Large intestine (tissue), 3 donors: ENCODE measurements around the gene VILL. TPM values are rescaled to one million over a fixed set of nuclear protein-coding genes. Genes with fewer than 3 reads are reported as not detected.
"Not testable (repeated sequence)": the region's sequence is repeated elsewhere in the genome, so short reads cannot be mapped to it uniquely, and the experiment has no call there.

Experiments used
- DNase-seq, 2 donors: peaks; one replicate each; pipeline versions ENCODE4 v3.0.0 to v3.0.0-alpha.2; 2013
- H3K27ac ChIP-seq: one replicate; pipeline ENCODE4 v1.5.1; 2013; ENCODE audit warnings: low read length
- H3K27me3 ChIP-seq: 2 replicates; pipeline ENCODE4 v1.6.1; 2013; ENCODE audit warnings: low read length; ENCODE audit not compliant: control insufficient read depth, insufficient read depth
- H3K36me3 ChIP-seq: 2 replicates; pipeline ENCODE4 v1.6.1; 2013; ENCODE audit warnings: low read length; ENCODE audit not compliant: control insufficient read depth, insufficient read depth
- H3K4me1 ChIP-seq: one replicate; pipeline ENCODE4 v1.6.1; 2013; ENCODE audit warnings: low read length; ENCODE audit not compliant: control insufficient read depth, insufficient read depth
- H3K4me3 ChIP-seq: one replicate; pipeline ENCODE4 v1.5.1; 2013; ENCODE audit warnings: low read length
- H3K9me3 ChIP-seq: one replicate; pipeline ENCODE4 v1.6.1; 2013; ENCODE audit warnings: mild to moderate bottlenecking, low read depth, low read length, moderate library complexity; ENCODE audit not compliant: control insufficient read depth
- WGBS: methylation state at CpG from one replicate; pipeline ENCODE4 v1.1.5; 2013; ENCODE audit warnings: low lambda C conversion rate; ENCODE audit not compliant: insufficient coverage; 5-methylcytosine and 5-hydroxymethylcytosine counted together
- polyA plus RNA-seq: library from polyadenylated mRNA; unstranded; fragments of 120-200 nt; gene quantifications from one replicate; pipeline ENCODE4 v1.2.1, GENCODE V29; 2013

VILL gene
- polyA plus RNA-seq, 1 donor, result 73.7 TPM

GRCh38 chr3:38049358-38050126 is 59.0 kb downstream of the VILL start:
- H3K36me3 ChIP-seq, result no peaks in the 10 kb centered on the region
- H3K27me3 ChIP-seq, result no peaks in the 10 kb centered on the region
- H3K4me3 ChIP-seq, result no peak overlapping the region
- H3K9me3 ChIP-seq, result peaks cover 5% of the 10 kb centered on the region
- no peak for DNase-seq
- H3K4me1 ChIP-seq, result no peaks in the 10 kb centered on the region
- no CpG with 5 or more reads among the region's 4 CpGs for WGBS
- H3K27ac ChIP-seq, result no peak overlapping the region

GRCh38 chr3:38051131-38051530 is 60.5 kb downstream of the VILL start:
- Histone ChIP-seq H3K4me1 (no peaks in the 10 kb centered on the region), H3K36me3 (no peaks in the 10 kb centered on the region), H3K27me3 (no peaks in the 10 kb centered on the region), H3K4me3 (no peak overlapping the region), H3K9me3 (peaks cover 5% of the 10 kb centered on the region), H3K27ac (no peak overlapping the region)
- no CpG with 5 or more reads among the region's 13 CpGs for WGBS
- no peak for DNase-seq

GRCh38 chr3:38053286-38053685 is 62.7 kb downstream of the VILL start:
- not testable (repeated sequence) for H3K4me1 ChIP-seq

GRCh38 chr3:38053813-38054498 is 63.4 kb downstream of the VILL start:
- not testable (repeated sequence) for H3K27ac ChIP-seq, DNase-seq, H3K4me1 ChIP-seq, H3K27me3 ChIP-seq, H3K9me3 ChIP-seq, H3K4me3 ChIP-seq, H3K36me3 ChIP-seq
- WGBS, result no CpG with 5 or more reads among the region's 9 CpGs

More at GRCh38 chr3:38053286-38053685, 62.7 kb downstream of the VILL start:
- H3K27ac ChIP-seq, H3K9me3 ChIP-seq, H3K4me3 ChIP-seq, H3K27me3 ChIP-seq, H3K36me3 ChIP-seq, DNase-seq: not testable (repeated sequence)
- WGBS, result no CpG with 5 or more reads among the region's 32 CpGs

- H3K36me3 ChIP-seq, result no peaks in the 10 kb centered on the region
- H3K4me1 ChIP-seq, result no peaks in the 10 kb centered on the region
- no peak for DNase-seq
- H3K4me3 ChIP-seq, result no peak overlapping the region
- H3K9me3 ChIP-seq, result peaks cover 5% of the 10 kb centered on the region
- WGBS, result no CpG with 5 or more reads among the region's 3 CpGs
- no peaks in the 10 kb centered on the region for H3K27me3 ChIP-seq
- no peak overlapping the region for H3K27ac ChIP-seq
Measured at GRCh38 chr3:38054499-38055001, 64.0 kb downstream of the VILL start.

Other genes with a start within 250 kb of the VILL start
- 23.3 TPM for gene CTDSPL, start 128.9 kb upstream of the VILL start, polyA plus RNA-seq
- 13.4 TPM for gene PLCD1, start 38.9 kb downstream of the VILL start, polyA plus RNA-seq
- gene DLEC1, start 48.4 kb downstream of the VILL start, polyA plus RNA-seq, result 1.2 TPM
- gene ACAA1, start 146.3 kb downstream of the VILL start, polyA plus RNA-seq, result 96.2 TPM
- gene MYD88, start 147.9 kb downstream of the VILL start, polyA plus RNA-seq, result 31.0 TPM
- 30.4 TPM for gene OXSR1, start 174.8 kb downstream of the VILL start, polyA plus RNA-seq